Left ventricle myocardium inferior (tissue), 1 donor: ENCODE measurements around the gene NDUFAF5. TPM values are rescaled to one million over a fixed set of nuclear protein-coding genes. Genes with fewer than 3 reads are reported as not detected.

Experiments
- DNase-seq: peaks from one replicate; pipeline ENCODE4 v3.0.0-alpha.2; 2020
- H3K27ac ChIP-seq: fragments of 200-600 bp; replicated peaks from 2 replicates; pipeline ENCODE4 v1.8.0; 2021
- H3K27me3 ChIP-seq: fragments of 200-600 bp; 2 replicates; pipeline ENCODE4 v1.8.0; 2021; ENCODE audit warnings: low read depth
- H3K36me3 ChIP-seq: fragments of 200-600 bp; 2 replicates; pipeline ENCODE4 v1.8.0; 2021
- H3K4me1 ChIP-seq: fragments of 200-600 bp; 2 replicates; pipeline ENCODE4 v1.8.0; 2021
- H3K4me3 ChIP-seq: fragments of 200-600 bp; 2 replicates; pipeline ENCODE4 v1.8.0; 2021; ENCODE audit warnings: mild to moderate bottlenecking, moderate library complexity
- H3K9me3 ChIP-seq: fragments of 200-600 bp; replicated peaks from 2 replicates; pipeline ENCODE4 v1.8.0; 2021
- CTCF ChIP-seq: fragments of 200-600 bp; IDR thresholded peaks from 2 replicates; pipeline ENCODE4 v1.8.0; 2021; ENCODE audit warnings: antibody characterized with exemption, mild to moderate bottlenecking, borderline replicate concordance
- intact Hi-C: fragments of 100-400 bp; cut with micrococcal nuclease; formaldehyde crosslinking; loops from one replicate; pipeline ENCODE4 v1.11.0; 2022
- total RNA-seq: library from RNA; stranded (reverse); fragmentation: NEBNext Ultra II Directional; extraction: Animal tissue kit (Norgen Biotek cat#: 25700); gene quantifications from one replicate; pipeline ENCODE4 v1.2.1, GENCODE V29; 2021
- donor health status: DM: no; HTN: yes; CAD: no; lungs with severe emphysema.

The NDUFAF5 gene
- total RNA-seq, 1 donor from 2014 or later = 60.2 TPM

- Histone ChIP-seq H3K4me1 (peaks cover 24% of the 10 kb centered on the region), H3K27ac (no peak overlapping the region), H3K27me3 (no peaks in the 10 kb centered on the region), H3K4me3 (no peak overlapping the region), H3K9me3 (peaks cover 23% of the 10 kb centered on the region), H3K36me3 (peaks cover 24% of the 10 kb centered on the region)
- no peak for DNase-seq
- intact Hi-C loops = no loop called here
- TF ChIP-seq CTCF = no peak
Measured at GRCh38 chr20:13741879-13742278, 42.9 kb upstream of the NDUFAF5 start.

GRCh38 chr20:13744352-13744751 is 40.5 kb upstream of the NDUFAF5 start:
- H3K27ac ChIP-seq = peak overlapping the region; percentile 10
- H3K4me1 ChIP-seq = peaks cover 10% of the 10 kb centered on the region
- DNase-seq = no peak
- no peaks in the 10 kb centered on the region for H3K27me3 ChIP-seq
- no peak overlapping the region for H3K4me3 ChIP-seq
- intact Hi-C loops = no loop called here
- H3K9me3 ChIP-seq = peaks cover 23% of the 10 kb centered on the region
- no peak for TF ChIP-seq CTCF
- H3K36me3 ChIP-seq = peaks cover 24% of the 10 kb centered on the region

GRCh38 chr20:13745784-13746183 is 39.0 kb upstream of the NDUFAF5 start:
- H3K9me3 ChIP-seq = peaks cover 12% of the 10 kb centered on the region
- no peaks in the 10 kb centered on the region for H3K27me3 ChIP-seq
- TF ChIP-seq CTCF = no peak
- no peak for DNase-seq
- peaks cover 5% of the 10 kb centered on the region for H3K4me1 ChIP-seq
- no peak overlapping the region for H3K27ac ChIP-seq
- no peak overlapping the region for H3K4me3 ChIP-seq
- H3K36me3 ChIP-seq = peaks cover 20% of the 10 kb centered on the region
- intact Hi-C loops = no loop called here

- intact Hi-C loops = no loop called here
- no peaks in the 10 kb centered on the region for H3K4me1 ChIP-seq
- no peaks in the 10 kb centered on the region for H3K9me3 ChIP-seq
- H3K27ac ChIP-seq = no peak overlapping the region
- TF ChIP-seq CTCF = no peak
- DNase-seq = no peak
- no peaks in the 10 kb centered on the region for H3K27me3 ChIP-seq
- no peak overlapping the region for H3K4me3 ChIP-seq
- H3K36me3 ChIP-seq = peaks cover 9% of the 10 kb centered on the region
Measured at GRCh38 chr20:13749811-13750210, 35.0 kb upstream of the NDUFAF5 start.

GRCh38 chr20:13753436-13754036 is 31.3 kb upstream of the NDUFAF5 start:
- Histone ChIP-seq H3K36me3 (peaks cover 39% of the 10 kb centered on the region), H3K4me3 (no peak overlapping the region), H3K9me3 (no peaks in the 10 kb centered on the region), H3K27me3 (no peaks in the 10 kb centered on the region), H3K4me1 (no peaks in the 10 kb centered on the region), H3K27ac (no peak overlapping the region)
- DNase-seq = no peak
- no peak for TF ChIP-seq CTCF
- intact Hi-C loops = no loop called here
